CD4-positive, alpha-beta T cell treated with Interleukin-6 at 100 ng/mL for 8 hours (primary cell): ENCODE measurements around the gene TNFAIP8L1.
A peak's percentile ranks its signal among the peaks of the same experiment; 100 is the strongest.

Source experiments
- DNase-seq: peaks from one replicate; pipeline ENCODE4 v3.0.0-alpha.2; 2020; ENCODE audit warnings: mixed read lengths, low spot score

The TNFAIP8L1 gene

GRCh38 chr19:4649392-4650047 is 10.2 kb downstream of the TNFAIP8L1 start:
- no peak for DNase-seq

GRCh38 chr19:4650159-4650558 is 10.8 kb downstream of the TNFAIP8L1 start:
- DNase-seq: no peak

DNA sequence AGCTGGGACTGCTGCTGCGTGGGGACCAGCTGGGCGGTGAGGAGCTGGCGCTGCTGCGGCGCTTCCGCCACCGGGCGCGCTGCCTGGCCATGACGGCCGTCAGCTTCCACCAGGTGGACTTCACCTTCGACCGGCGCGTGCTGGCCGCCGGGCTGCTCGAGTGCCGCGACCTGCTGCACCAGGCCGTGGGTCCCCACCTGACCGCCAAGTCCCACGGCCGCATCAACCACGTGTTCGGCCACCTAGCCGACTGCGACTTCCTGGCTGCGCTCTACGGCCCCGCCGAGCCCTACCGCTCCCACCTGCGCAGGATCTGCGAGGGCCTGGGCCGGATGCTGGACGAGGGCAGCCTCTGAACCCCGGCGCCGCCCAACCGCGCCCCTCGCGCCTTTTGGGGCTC is 12.8 kb downstream of the TNFAIP8L1 start:
- DNase-seq: no peak

DNA sequence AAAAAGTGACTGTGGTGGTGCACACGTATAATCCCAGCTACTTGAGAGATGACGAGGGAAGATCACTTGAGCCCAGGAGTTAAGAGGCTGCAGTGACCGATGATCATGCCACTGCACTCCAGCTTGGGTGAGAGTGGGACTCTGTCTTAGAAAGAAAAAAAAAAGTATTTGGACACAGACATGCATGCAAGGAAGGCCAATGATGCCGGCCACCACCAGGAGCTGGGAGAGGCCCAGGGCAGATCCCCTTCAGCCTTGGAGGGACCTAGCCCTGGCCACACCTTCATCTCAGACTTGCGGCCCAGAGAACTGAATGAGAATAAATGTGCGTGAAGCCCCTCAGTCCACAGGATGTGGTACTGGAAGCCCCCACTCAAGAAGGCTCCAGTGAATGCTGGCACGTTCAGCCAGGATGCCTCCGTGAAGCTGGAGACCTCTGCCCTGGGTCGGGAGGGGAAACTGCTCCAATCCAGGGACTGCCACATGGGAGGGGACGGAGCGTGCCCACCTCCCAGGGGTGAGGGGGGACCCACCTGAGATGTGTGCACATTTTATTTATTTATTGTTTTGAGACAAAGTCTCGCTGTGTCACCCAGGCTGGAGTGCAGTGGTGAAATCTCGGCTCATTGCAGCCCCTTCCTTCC is 14.6 kb downstream of the TNFAIP8L1 start:
- DNase-seq: no peak

- DNase-seq: no peak
These were observed 15.4 kb downstream of the TNFAIP8L1 start for GRCh38 chr19:4654437-4655361.

- DNase-seq: no peak
These were observed 16.8 kb downstream of the TNFAIP8L1 start for GRCh38 chr19:4656102-4656501.

DNA sequence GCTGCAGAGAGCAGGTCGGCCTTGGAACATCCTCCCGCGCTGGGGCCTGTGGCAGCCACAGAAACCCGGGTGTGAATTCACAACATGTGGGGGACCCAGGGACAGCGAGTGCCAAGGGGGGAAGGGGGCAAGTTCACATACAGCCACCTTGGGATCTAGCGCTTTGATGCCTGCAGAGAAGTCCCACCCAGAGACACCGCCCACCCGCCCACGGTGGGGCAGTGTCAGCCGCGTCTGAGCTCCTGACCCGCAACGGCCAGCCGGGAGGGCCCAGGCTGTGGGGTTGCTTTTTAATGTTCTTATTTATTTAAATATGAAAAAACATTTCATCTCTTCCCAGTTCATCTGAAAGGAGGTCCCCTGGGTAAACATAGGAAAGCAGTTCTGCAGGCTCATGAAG is 17.9 kb downstream of the TNFAIP8L1 start:
- DNase-seq: no peak

GRCh38 chr19:4657835-4658234 is 18.5 kb downstream of the TNFAIP8L1 start:
- no peak for DNase-seq

DNA sequence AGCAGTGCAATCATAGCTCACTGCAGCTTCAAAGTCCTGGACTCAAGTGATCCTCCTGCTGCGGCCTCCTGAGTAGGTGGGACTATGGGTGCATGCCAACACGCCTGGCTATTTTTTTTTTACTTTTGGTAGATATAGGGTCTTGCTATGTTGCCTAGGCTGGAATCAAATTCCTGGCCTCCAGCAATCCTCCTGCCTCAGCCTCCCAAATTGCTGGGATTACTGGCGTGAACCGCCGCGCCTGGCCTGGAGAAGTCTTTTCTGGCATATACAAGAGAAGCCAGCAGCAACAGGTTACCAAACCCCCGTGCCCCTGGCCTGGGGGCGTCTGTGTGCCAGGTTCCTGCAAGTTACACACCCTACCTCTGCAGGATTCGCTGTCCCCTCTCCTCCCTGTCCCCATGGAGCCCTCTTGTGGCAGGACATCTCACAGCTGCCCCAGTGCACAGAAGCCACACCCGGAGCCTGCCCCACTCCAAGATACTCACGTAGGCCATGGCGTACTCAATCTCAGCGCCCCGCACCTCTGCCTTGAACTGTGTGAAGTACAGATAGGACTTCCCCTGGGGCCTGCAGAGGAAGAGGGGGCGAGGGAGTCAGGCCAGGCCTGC is 21.0 kb downstream of the TNFAIP8L1 start:
- DNase-seq: no peak

DNA sequence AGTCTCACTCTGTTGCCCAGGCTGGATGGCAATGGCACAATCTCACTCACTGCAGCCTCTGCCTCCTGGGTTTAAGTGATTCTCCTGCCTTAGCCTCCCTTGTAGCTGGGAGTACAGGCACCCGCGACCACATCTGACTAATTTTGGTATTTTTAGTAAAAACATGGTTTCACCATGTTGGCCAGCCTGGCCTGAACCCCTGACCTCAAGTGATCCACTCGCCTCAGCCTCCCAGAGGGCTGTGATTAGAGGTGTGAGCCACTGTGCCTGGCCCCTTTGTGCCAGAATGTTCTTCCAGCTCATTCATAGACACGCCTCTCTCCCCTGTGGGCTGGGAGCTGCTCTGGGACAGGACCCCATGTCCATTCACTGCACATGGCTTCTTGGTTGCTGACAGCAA is 21.7 kb downstream of the TNFAIP8L1 start:
- no peak for DNase-seq

DNA sequence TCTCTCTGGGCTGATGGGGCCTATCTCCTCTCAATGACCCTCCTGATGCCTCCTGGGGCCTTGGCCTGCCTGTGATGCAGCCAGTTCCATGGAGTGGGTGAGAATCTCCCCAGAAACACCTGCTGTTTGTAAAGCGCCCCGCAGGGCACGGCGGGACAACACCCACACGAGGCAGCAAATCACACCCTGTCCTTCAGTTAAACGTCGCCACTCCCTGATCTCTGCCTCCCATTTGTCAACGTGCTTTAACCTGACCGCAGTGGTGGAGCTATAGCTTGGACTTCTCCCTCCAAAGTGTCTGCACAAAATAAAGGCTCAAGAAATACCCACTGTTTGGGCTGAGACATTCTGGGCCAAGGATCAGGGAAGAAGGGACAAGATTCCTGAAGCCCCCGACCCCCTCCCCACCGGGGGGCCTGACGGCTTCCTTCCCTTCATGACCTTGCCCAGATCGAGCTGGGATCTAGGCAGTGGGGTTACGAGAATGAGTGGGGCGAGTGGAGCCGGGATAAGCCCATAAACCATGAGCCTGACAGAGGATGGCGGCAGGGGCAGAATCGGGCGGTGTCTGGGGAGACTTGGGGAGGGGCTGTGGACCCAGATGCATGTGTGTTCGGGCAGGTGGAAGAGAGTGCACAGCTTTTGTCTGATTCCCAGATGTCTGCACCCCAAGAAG is 22.8 kb downstream of the TNFAIP8L1 start:
- no peak for DNase-seq

DNA sequence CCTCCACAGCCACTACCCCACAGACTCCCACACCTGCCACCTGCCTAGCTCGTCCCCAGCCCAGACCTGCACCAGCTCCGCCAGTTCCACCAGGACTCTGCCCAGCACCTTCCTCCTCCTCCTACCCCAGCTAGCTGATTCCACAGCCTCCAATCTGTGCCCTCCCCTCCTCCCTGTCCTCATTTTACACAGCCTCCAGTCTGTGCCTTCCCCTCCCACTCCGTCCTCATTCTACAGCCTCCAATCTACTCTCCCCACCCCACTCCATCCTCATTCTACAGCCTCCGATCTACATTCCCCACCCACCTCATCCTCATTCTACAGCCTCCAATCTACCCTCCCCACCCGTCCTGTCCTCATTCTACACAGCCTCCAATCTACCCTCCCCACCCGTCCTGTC is 23.5 kb downstream of the TNFAIP8L1 start:
- DNase-seq: no peak

DNA sequence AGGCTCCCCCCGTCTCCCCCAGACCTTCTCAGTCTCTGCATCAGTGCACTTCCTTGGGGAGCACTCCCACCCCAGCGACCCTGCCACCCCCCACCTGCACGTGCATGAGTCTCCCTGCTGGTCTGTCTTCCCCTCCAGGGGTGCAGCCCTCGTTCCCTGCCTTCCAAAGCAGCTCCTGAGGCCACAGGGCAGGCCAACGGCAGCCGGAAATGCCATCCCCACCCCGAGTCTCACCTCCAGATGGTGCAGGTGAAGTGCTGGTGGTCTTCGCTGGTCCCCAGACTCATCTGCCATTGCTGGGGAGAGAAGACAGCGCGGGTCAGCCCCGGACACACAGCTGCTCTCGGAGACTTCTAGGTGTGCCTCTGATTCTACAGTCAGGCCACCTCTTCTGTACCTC is 25.3 kb downstream of the TNFAIP8L1 start:
- DNase-seq: no peak

DNA sequence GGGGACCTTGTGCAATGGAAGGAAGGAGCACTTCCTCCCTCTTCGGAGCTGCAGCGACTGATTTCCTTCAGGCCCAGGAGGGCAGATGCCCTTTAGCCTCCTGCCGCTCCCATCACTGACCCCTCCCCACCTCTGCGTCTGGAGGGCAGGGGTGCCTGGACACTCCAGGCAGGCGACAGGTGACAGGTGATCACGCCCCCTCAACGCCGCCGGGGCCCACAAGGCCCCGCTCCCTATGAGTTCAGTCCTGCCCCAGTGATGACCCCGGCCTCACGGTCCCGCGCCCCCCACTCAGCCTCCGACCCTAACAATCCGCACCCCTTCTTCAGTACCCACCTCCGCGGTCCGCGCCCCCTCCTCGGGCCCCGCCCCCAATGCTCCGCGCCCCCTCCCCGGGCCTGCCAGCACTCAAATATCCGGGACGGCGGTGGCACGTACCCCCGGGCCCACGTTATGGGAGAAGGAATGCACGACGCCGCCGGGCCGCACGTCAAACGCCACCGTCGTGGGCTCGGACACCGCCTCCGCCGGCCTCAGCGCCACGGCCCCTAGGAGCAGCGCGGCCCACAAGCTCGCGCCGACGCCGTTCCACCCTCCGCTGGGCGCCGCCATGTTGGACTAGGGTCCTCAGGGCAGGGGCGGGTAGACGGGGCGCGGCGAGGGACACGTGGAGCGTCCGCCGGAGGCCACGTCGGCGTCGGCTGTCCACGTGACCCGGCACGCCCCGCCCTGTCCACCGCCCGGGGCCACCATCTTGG is 30.6 kb downstream of the TNFAIP8L1 start, which contains the start of gene MYDGF:
TSS of gene MYDGF (minus strand) at position 620 of the 758 bp plus-strand sequence. CDS start at position 612, 8 bp downstream.
- DNase-seq: peak; percentile 91

DNA sequence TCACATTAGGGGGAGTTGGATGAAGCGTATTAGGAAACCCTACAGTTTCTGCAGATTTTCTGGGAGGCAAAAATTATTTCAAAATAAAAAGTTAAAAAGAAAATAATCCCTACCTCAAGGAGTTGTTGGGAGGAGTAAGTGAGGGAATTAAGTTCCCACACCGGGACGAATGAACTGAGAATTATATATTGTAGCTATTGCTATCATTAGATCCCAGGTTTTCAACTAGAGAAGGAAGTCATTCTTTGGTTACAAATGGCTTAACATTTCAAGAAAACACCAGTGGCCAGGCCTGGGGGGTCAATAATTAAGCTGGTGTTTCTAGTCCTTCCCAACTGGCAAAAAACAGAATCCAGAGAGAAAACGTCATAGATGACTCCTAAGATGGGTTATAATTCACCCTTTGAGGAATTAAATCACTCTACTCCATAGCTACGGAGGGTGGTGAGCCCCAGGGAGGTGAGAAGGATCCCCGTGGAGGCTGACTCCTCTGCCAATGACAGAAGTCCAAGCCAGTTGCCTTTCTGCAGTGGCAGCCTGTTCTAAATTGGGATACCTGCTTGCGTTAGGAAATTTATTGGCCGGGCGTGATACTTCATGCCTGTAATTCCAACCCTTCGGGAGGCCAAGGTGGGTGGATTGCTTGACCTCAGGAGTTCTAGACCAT is 32.0 kb downstream of the TNFAIP8L1 start:
- no peak for DNase-seq

GRCh38 chr19:4673216-4673615 is 33.9 kb downstream of the TNFAIP8L1 start:
- DNase-seq: no peak

DNA sequence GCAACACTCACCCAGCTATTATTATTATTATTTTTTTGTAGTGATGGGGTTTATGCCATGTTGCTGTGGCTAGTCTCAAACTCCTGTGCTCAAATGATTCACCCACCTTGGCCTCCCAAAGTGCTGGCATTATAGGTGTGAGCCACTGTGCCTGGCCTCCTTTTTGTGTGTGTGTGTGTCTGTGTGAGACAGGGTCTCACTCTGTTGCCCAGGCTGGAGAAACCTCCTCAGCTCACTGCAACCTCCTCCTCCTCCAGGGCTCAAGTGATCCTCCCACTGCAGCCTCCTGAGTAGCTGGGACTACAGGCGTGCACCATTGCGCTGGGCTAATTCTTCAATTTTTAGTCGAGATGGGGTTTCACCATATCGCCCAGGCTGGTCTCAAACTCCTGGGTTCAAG is 34.4 kb downstream of the TNFAIP8L1 start:
- DNase-seq: no peak

DNA sequence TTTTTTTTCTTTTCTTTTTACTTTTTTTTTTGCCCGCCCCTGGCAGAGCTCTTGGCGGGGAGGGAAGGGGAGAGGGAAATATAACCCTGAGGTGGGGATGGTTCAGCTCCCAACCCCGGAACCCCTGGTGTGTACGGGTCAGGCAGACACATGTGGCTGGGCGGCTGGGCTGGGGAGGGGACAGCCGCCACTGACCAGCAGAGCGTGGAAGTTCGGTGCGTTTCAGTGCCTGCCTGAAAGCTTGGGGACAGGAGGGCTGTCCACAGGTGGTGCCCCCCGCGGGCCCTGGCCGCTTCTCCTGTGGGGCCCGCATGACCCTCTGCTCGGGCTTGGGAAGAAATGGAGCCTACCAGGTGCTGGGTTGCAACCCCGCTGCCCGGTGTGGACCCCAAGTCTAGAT is 36.0 kb downstream of the TNFAIP8L1 start:
- DNase-seq: no peak

GRCh38 chr19:4676955-4677731 is 37.8 kb downstream of the TNFAIP8L1 start:
- no peak for DNase-seq
